Upper lobe of left lung (tissue), 6 donors: ENCODE results near the gene DNAH17. TPM values are rescaled to one million over a fixed set of nuclear protein-coding genes. Genes with fewer than 3 reads are reported as not detected.
A peak's percentile ranks its signal among the peaks of the same experiment; 100 is the strongest.

Experiments
- ATAC-seq, 2 donors: fragments of 200-7000 bp; cut with Tn5 transposase; one replicate each; pipeline ENCODE4 v1.9.1; 2022; ENCODE audit warnings: mild to moderate bottlenecking in 2 of 2, moderate library complexity in 2 of 2; ENCODE audit not compliant: low FRiP score in 2 of 2
- DNase-seq, 2 donors: peaks; one replicate each; pipeline ENCODE4 v3.0.0-alpha.2; 2019 to 2020
- H3K27ac ChIP-seq, 4 donors: fragments of 200-600 bp; sonication (generic); one replicate each; pipeline ENCODE4 v1.5.1; 2016 to 2019
- H3K27me3 ChIP-seq, 4 donors: fragments of 200-600 bp; sonication (generic); one replicate each; pipeline ENCODE4 v1.5.1; 2017 to 2019
- H3K36me3 ChIP-seq, 4 donors: fragments of 200-600 bp; sonication (generic); one replicate each; pipeline ENCODE4 v1.5.1; 2016 to 2019
- H3K4me1 ChIP-seq, 4 donors: fragments of 200-600 bp; sonication (generic); one replicate each; pipeline ENCODE4 v1.5.1; 2018 to 2019
- H3K4me3 ChIP-seq, 4 donors: fragments of 200-600 bp; sonication (generic); one replicate each; pipeline ENCODE4 v1.5.1; 2017 to 2019; ENCODE audit warnings: mild to moderate bottlenecking in 2 of 4, moderate library complexity in 1 of 4
- H3K9me3 ChIP-seq, 4 donors: fragments of 200-600 bp; sonication (generic); one replicate each; pipeline ENCODE4 v1.5.1; 2018 to 2019
- EP300 ChIP-seq, 4 donors: sonication (generic); formaldehyde crosslinking; IDR thresholded peaks; one replicate each; pipeline ENCODE4 v1.5.1; 2017; ENCODE audit warnings: antibody characterized with exemption in 4 of 4, control low read depth in 2 of 4
- POLR2A ChIP-seq, 4 donors: fragments of 450-650 bp; IDR thresholded peaks; one replicate each; pipeline ENCODE4 v1.5.1; 2016 to 2017; ENCODE audit warnings: antibody characterized with exemption in 4 of 4, mild to moderate bottlenecking in 2 of 4
- POLR2AphosphoS5 ChIP-seq, 2 donors: sonication (generic); formaldehyde crosslinking; IDR thresholded peaks; one replicate each; pipeline ENCODE4 v1.5.1; 2017; ENCODE audit warnings: antibody characterized with exemption in 2 of 2
- WGBS, 2 donors: methylation state at CpG; one replicate each; pipeline ENCODE4 v1.1.5; 2017 to 2018; 5-methylcytosine and 5-hydroxymethylcytosine counted together
- total RNA-seq, 6 donors: library from RNA; depleted of rRNA in 4 of 6; stranded (reverse); fragments of >200 nt in 4 of 6; gene quantifications; one replicate each; pipeline versions ENCODE4 v1.1.0 to v1.2.1, GENCODE V29; 2016 to 2021
- TF ChIP-seq, protein P1 (sequence below), 6 experiments: fragments of 450-650 bp in 4 of 6; fragments of 200-600 bp in 2 of 6; sonication (generic) in 2 of 6; IDR thresholded peaks; one replicate each; pipeline ENCODE4 v1.5.1; 2016 to 2019; ENCODE audit warnings: antibody characterized with exemption in 6 of 6
- donor health status: DM: no; HTN: no; CAD: no; lungs with moderate emphysema.
- donor health status: DM: no; HTN: yes; CAD: no; lungs with severe emphysema.

DNAH17 gene
- total RNA-seq, 6 donors from 2014 or later, result 2.0 to 21.0 (median 3.7) TPM

DNA sequence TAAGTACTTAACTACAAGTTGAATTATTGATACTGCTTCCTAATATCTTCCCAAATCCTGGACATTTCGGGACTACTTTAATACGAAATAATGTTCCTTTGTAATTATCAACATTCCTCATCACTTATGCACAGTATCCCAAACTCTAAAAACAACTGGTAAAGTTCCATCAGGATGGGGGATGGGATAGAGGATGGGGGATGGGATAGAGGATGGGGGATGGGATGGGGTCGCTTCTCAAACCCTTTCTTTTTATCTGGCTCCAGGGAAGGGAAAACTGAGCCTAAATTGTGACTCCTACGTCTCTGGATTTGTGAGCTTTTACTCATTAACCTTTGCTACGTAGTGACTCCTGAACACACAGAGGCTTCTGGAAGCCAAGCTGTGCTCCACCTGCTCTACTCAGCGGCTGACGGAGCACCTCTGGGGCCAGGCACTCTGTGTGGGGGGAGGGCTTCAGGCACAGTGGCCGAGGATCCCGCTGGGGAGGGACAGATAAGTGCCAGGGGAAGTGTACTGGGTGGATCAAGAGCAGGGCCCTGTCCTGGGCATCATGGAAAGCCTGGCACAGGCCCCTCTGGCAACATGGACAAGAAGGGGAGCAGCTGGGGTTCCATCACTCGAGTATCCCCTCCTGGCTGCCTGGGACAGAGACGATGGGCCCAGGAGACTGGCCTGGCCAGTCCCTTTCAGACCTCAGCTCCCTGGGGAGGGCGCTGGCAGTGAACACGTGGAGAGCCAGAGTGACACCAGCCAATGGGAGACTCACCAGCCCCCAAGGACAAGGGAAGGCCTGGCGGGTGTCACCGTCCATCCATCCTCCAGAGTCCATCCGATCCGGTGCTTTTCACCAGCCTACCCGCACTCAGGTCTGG, 142.5 kb downstream of the DNAH17 start:
- no peak overlapping the region for H3K27ac ChIP-seq
- H3K4me3 ChIP-seq, result no peak overlapping the region
- TF ChIP-seq, protein P1, sequence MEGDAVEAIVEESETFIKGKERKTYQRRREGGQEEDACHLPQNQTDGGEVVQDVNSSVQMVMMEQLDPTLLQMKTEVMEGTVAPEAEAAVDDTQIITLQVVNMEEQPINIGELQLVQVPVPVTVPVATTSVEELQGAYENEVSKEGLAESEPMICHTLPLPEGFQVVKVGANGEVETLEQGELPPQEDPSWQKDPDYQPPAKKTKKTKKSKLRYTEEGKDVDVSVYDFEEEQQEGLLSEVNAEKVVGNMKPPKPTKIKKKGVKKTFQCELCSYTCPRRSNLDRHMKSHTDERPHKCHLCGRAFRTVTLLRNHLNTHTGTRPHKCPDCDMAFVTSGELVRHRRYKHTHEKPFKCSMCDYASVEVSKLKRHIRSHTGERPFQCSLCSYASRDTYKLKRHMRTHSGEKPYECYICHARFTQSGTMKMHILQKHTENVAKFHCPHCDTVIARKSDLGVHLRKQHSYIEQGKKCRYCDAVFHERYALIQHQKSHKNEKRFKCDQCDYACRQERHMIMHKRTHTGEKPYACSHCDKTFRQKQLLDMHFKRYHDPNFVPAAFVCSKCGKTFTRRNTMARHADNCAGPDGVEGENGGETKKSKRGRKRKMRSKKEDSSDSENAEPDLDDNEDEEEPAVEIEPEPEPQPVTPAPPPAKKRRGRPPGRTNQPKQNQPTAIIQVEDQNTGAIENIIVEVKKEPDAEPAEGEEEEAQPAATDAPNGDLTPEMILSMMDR (IDR thresholded peaks at IDR 0.05), result no peak
- TF ChIP-seq POLR2AphosphoS5 (IDR thresholded peaks at IDR 0.05) (no peak), POLR2A (IDR thresholded peaks at IDR 0.05) (no peak), EP300 (IDR thresholded peaks at IDR 0.05) (no peak)
- DNase-seq (no peak), ATAC-seq (peak in 1 of 2 donors; percentile 17)
- H3K9me3 ChIP-seq, result no peaks in the 10 kb centered on the region
- H3K36me3 ChIP-seq, result peaks cover 0 to 7% (median 3%) of the 10 kb centered on the region in 4 donors
- WGBS, 2 donors, result 54 to 74% methylated on average over 15 to 18 of the region's 18 CpGs
- no peaks in the 10 kb centered on the region for H3K27me3 ChIP-seq
- H3K4me1 ChIP-seq, result no peaks in the 10 kb centered on the region

DNA sequence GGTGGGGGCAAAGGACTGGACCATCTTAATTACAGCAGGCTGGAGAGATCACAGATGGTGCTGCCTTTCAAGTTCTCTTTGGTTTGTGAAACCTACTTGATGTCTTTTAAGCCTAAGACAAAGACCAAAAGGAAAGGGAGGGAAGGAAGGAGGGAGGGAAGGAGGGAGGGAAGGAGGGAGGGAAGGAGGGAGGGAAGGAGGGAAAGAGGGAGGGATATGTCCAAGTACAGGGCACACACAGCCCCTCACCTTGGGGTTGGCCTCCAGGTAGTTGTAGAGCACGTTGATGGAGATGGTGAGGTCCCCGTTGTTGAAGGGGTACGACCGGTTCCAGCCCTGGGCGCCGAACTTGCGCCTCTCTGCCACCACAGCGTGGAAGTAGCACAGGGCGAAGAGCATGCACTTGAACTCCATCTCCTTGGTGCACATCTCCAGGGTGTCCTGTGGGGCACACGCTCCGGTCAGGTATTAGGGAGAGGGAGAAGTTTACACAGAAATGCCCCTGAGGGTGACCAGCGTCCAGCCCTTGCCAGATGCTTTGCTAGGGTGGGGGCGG, 143.3 kb downstream of the DNAH17 start:
- H3K27ac ChIP-seq, result no peak overlapping the region
- WGBS, 2 donors, result 59 to 89% methylated on average over 12 to 13 of the region's 13 CpGs
- DNase-seq (no peak), ATAC-seq (no peak)
- peaks cover 0 to 7% (median 0%) of the 10 kb centered on the region in 4 donors for H3K4me1 ChIP-seq
- peaks cover 0 to 16% (median 9%) of the 10 kb centered on the region in 4 donors for H3K36me3 ChIP-seq
- no peak overlapping the region for H3K4me3 ChIP-seq
- no peaks in the 10 kb centered on the region for H3K27me3 ChIP-seq
- TF ChIP-seq, protein P1 (IDR thresholded peaks at IDR 0.05), result no peak
- TF ChIP-seq EP300 (IDR thresholded peaks at IDR 0.05), result no peak
- no peak for TF ChIP-seq POLR2AphosphoS5 (IDR thresholded peaks at IDR 0.05)
- TF ChIP-seq POLR2A (IDR thresholded peaks at IDR 0.05), result no peak
- H3K9me3 ChIP-seq, result no peaks in the 10 kb centered on the region

DNA sequence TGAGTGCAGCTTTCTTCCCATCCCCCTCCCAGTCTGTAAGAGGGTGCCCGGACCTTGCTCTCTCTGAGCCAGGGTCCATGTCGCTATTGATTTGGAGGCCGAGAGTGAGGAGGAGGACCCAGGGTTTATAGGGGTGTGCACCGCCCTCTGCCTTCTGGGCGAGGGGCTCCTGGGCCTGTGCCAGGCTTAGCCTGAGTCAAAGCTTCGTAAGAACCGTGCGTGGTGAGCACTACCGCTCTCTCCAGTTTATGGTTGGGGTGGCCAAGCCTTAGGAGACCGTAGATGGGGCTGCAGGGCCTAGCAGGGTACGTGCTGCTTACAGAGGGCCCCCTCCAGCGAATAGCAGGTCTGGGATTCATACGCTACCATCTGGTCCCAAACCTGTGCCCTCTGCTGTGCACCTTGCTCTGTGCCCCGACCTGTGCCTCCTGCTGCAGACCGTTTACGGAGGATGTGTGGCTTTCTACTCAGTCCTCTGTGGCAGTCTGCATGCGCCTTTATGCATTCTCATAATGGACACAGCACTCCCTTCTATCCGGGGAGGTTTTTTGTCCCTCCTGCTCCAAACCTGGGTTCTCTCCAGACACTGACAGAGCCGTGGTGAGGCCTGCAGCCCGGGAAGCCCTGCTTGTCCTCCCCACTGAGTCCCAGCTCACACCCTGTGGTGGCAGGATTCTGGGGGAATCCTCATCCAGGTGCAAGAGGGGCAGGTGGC, 144.0 kb downstream of the DNAH17 start:
- Histone ChIP-seq H3K27ac (no peak overlapping the region), H3K36me3 (peaks cover 0 to 22% (median 11%) of the 10 kb centered on the region in 4 donors), H3K27me3 (no peaks in the 10 kb centered on the region), H3K9me3 (no peaks in the 10 kb centered on the region), H3K4me3 (no peak overlapping the region), H3K4me1 (peaks cover 0 to 7% (median 4%) of the 10 kb centered on the region in 4 donors)
- no peak for DNase-seq
- no peak for ATAC-seq
- WGBS, 2 donors, result 71 to 76% methylated on average over 4 to 20 of the region's 20 CpGs
- no peak for TF ChIP-seq POLR2A (IDR thresholded peaks at IDR 0.05)
- no peak for TF ChIP-seq EP300 (IDR thresholded peaks at IDR 0.05)
- no peak for TF ChIP-seq POLR2AphosphoS5 (IDR thresholded peaks at IDR 0.05)
- TF ChIP-seq, protein P1 (IDR thresholded peaks at IDR 0.05), result no peak

DNA sequence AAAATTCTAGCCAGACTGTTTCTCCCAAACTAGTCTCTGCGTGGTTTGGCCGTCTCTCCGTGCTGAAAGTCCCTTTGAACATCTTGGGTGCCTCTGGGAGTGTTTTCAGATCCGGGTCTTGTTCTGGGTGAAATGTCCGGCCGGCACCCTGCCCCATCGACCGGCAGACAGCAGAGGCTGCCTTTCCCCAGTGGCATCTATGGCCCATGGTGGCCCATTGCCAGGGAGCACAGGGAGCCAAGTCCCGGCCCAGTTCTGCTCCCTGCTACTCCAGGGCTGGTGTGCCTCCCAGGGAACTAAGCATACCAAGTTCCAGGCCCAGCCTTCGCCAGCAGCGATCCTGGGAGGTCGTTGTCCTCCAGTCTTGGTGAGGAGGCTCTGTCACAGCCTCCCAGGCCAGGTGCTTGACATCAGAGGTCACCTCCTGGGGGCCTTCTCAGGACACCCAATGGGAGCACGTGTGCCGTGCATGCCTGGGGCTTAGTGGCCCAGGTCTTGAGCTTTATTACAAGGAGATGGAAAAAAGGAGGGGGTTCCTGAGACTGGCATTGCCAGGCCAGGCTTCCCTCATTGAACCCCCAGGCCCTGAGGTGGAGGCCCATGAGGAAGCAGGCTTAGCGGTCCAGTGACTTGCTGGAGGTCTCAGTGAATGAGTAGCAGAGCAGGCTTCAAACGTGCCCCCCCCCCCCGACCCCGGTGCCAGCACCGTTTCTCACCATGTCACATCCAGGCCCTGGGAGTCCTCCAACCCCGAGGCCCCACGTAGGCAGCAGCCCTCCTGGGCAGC, 144.8 kb downstream of the DNAH17 start:
- ATAC-seq (no peak), DNase-seq (no peak)
- Histone ChIP-seq H3K4me3 (no peak overlapping the region), H3K9me3 (no peaks in the 10 kb centered on the region), H3K27me3 (no peaks in the 10 kb centered on the region), H3K27ac (no peak overlapping the region), H3K36me3 (peaks cover under 1 to 28% (median 14%) of the 10 kb centered on the region in 4 donors), H3K4me1 (peaks cover 0 to 7% (median 4%) of the 10 kb centered on the region in 4 donors)
- TF ChIP-seq POLR2AphosphoS5 (IDR thresholded peaks at IDR 0.05), result no peak
- no peak for TF ChIP-seq POLR2A (IDR thresholded peaks at IDR 0.05)
- TF ChIP-seq, protein P1 (IDR thresholded peaks at IDR 0.05), result no peak
- no peak for TF ChIP-seq EP300 (IDR thresholded peaks at IDR 0.05)
- 63 to 77% methylated on average over 13 to 20 of the region's 21 CpGs for WGBS, 2 donors
